Thyroid gland (tissue), 4 donors: ENCODE measurements around the gene STYX.

ENCODE experiments used
- POLR2A ChIP-seq, 2 donors: fragments of 450-650 bp; IDR thresholded peaks; one replicate each; pipeline ENCODE4 v1.6.1; 2017; ENCODE audit warnings: antibody characterized with exemption in 2 of 2, mild to moderate bottlenecking in 2 of 2, moderate library complexity in 1 of 2
- TF ChIP-seq, protein P1 (sequence below), 6 experiments: fragments of 200-600 bp in 3 of 6; fragments of 450-650 bp in 3 of 6; sonication (generic) in 3 of 6; IDR thresholded peaks; one replicate each; pipeline ENCODE4 v1.5.1; 2016 to 2019; ENCODE audit warnings: antibody characterized with exemption in 6 of 6, mild to moderate bottlenecking in 2 of 6, inconsistent platforms in 1 of 6, moderate library complexity in 1 of 6

DNA sequence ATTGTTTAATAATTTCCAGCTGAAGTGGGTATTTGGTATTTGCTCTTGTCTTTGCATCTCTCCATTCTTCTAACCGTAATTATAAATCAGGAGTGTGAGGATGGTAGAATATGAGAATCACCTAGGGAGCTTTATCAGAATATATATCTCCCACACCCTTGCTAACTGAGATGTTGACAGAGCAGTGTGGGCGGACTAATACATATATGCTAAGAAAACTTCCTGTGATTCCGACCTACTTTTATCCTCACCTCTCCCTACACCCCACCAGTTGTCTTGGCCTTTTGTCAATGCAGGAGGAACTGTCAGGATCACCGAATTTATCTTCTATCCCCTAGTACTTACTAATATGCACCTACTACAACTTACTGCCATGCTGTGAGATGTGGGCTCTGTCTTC lies 76.1 kb downstream of the STYX start:
- TF ChIP-seq, protein P1, sequence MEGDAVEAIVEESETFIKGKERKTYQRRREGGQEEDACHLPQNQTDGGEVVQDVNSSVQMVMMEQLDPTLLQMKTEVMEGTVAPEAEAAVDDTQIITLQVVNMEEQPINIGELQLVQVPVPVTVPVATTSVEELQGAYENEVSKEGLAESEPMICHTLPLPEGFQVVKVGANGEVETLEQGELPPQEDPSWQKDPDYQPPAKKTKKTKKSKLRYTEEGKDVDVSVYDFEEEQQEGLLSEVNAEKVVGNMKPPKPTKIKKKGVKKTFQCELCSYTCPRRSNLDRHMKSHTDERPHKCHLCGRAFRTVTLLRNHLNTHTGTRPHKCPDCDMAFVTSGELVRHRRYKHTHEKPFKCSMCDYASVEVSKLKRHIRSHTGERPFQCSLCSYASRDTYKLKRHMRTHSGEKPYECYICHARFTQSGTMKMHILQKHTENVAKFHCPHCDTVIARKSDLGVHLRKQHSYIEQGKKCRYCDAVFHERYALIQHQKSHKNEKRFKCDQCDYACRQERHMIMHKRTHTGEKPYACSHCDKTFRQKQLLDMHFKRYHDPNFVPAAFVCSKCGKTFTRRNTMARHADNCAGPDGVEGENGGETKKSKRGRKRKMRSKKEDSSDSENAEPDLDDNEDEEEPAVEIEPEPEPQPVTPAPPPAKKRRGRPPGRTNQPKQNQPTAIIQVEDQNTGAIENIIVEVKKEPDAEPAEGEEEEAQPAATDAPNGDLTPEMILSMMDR (IDR thresholded peaks at IDR 0.05), result no peak
- TF ChIP-seq POLR2A (IDR thresholded peaks at IDR 0.05), result no peak
